Progenitor cell of endocrine pancreas (in vitro differentiated cells): ENCODE data around the gene KLF3. TPM values are rescaled to one million over a fixed set of nuclear protein-coding genes. Genes with fewer than 3 reads are reported as not detected.
A peak's percentile ranks its signal among the peaks of the same experiment; 100 is the strongest.

ENCODE experiments used
- DNase-seq: peaks from one replicate; pipeline ENCODE4 v3.0.0; 2021; ENCODE audit warnings: low spot score; ENCODE audit not compliant: unreplicated experiment
- H3K27ac Mint-ChIP-seq: 2 replicates; pipeline ENCODE4 v1.8.0; 2021; ENCODE audit warnings: mild to moderate bottlenecking, moderate library complexity, mixed read lengths
- H3K27me3 Mint-ChIP-seq: 2 replicates; pipeline ENCODE4 v1.8.0; 2021; ENCODE audit warnings: mixed read lengths
- H3K36me3 Mint-ChIP-seq: 2 replicates; pipeline ENCODE4 v1.8.0; 2022; ENCODE audit warnings: mixed read lengths; ENCODE audit not compliant: insufficient read depth
- H3K4me1 Mint-ChIP-seq: 2 replicates; pipeline ENCODE4 v1.8.0; 2021; ENCODE audit warnings: low read depth, mixed read lengths
- H3K4me3 Mint-ChIP-seq: 2 replicates; pipeline ENCODE4 v1.8.0; 2021; ENCODE audit warnings: low read depth, mild to moderate bottlenecking, moderate library complexity, mixed read lengths
- H3K9me3 Mint-ChIP-seq: 2 replicates; pipeline ENCODE4 v1.8.0; 2021; ENCODE audit warnings: low read depth, mixed read lengths
- total RNA-seq: library from RNA; stranded (reverse); gene quantifications from 2 replicates; pipeline ENCODE4 v1.2.1, GENCODE V29; 2021
- TF ChIP-seq, protein P1 (sequence below): fragments of 200-600 bp; sonication (generic); IDR thresholded peaks from one replicate; pipeline ENCODE4 v1.5.0; 2021; ENCODE audit warnings: antibody characterized with exemption, mild to moderate bottlenecking; ENCODE audit not compliant: unreplicated experiment

Gene KLF3
- total RNA-seq, 1 donor from 2014 or later: 97.1 TPM

DNA sequence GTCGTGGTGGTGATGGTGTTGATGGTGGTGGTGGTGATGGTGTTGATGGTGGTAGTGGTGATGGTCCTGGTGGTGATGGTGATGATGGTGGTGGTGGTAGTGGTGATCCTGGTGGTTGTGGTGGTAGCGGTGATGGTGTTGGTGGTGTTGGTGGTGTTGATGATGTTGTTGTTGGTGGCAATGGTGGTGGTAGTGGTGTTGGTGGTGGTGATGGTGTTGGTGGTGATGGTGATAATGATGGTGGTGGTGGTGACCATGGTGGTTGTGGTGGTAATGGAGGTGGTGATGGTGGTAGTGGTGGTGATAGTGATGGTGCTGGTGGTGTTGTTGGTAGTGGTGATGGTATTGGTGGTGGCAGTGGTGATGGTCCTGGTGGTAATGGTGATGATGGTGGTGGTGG is 69.7 kb downstream of the KLF3 start:
- Mint-ChIP-seq H3K36me3 (no peaks in the 10 kb centered on the region), H3K4me3 (no peak overlapping the region)

DNA sequence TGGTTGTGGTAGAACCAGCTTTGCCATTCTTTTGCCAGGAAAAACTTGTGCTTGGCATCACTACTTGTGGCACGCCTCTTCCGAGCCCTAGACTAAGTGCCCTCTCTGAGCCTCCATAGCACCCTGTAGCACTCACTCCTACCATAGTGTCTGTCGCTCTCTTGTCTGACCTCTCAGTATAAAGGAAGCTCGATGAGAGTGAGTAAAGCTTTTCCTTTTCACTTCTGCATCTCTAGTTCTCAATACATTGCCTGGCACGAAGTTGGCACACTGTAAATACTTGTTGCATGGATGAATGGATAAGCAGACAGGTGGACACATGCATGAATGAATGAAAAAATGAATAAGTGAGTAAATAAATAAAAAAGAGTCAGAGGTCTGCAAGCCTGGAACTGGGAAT is 70.4 kb downstream of the KLF3 start:
- DNase-seq: no peak

More for the DNA sequence above, 69.7 kb downstream of the KLF3 start:
- H3K27me3 Mint-ChIP-seq: no peaks in the 10 kb centered on the region
- TF ChIP-seq, protein P1, sequence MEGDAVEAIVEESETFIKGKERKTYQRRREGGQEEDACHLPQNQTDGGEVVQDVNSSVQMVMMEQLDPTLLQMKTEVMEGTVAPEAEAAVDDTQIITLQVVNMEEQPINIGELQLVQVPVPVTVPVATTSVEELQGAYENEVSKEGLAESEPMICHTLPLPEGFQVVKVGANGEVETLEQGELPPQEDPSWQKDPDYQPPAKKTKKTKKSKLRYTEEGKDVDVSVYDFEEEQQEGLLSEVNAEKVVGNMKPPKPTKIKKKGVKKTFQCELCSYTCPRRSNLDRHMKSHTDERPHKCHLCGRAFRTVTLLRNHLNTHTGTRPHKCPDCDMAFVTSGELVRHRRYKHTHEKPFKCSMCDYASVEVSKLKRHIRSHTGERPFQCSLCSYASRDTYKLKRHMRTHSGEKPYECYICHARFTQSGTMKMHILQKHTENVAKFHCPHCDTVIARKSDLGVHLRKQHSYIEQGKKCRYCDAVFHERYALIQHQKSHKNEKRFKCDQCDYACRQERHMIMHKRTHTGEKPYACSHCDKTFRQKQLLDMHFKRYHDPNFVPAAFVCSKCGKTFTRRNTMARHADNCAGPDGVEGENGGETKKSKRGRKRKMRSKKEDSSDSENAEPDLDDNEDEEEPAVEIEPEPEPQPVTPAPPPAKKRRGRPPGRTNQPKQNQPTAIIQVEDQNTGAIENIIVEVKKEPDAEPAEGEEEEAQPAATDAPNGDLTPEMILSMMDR: no peak
- H3K9me3 Mint-ChIP-seq: peaks cover 7% of the 10 kb centered on the region
- peaks cover 11% of the 10 kb centered on the region for H3K4me1 Mint-ChIP-seq
- DNase-seq: no peak
- peak overlapping the region; percentile 69 for H3K27ac Mint-ChIP-seq

DNA sequence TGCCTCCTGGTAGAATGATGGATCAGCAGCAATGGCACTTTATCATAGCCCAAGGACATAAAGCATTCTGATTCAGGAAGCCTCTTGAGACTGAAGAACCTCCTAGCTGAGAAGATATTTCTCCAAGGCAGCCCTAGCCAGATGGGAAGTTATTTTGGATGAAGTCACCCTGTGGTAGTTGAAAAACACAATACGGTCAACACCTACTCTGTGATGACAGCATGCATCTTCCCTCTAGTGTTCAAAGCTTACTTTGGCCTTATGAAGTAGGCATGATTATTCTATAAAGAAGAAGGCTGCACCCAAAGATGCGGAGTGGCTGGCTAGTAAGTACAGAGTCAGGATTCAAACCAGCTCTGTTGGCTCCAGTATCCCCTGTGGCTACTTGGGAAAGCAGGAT is 70.9 kb downstream of the KLF3 start:
- H3K4me1 Mint-ChIP-seq: peaks cover 5% of the 10 kb centered on the region
- no peak for DNase-seq

More for the DNA sequence above, 70.4 kb downstream of the KLF3 start:
- Mint-ChIP-seq H3K4me1 (peaks cover 5% of the 10 kb centered on the region), H3K27me3 (no peaks in the 10 kb centered on the region), H3K9me3 (peaks cover 7% of the 10 kb centered on the region), H3K4me3 (no peak overlapping the region), H3K36me3 (no peaks in the 10 kb centered on the region), H3K27ac (no peak overlapping the region)
- TF ChIP-seq, protein P1: no peak

DNA sequence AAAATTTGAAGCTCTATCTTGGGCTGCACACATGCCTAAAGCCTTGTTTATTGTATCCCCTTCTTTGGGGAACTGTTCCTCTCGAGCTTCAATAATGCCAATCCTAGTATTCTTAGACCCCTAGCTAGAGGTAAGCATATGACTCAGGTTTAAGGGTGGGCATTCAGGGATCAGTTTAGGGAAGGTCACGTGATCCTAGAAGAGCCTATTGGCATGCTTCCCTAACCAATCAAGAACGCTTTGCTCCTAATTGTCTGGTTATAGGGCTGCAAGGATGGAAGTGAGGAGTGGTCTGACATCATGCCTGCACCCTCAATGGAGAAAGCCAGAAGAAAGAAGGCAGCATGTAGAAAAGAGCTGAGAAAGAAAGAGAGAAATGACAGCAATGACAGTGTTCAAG is 71.9 kb downstream of the KLF3 start:
- no peaks in the 10 kb centered on the region for H3K27me3 Mint-ChIP-seq
- TF ChIP-seq, protein P1: no peak
- H3K9me3 Mint-ChIP-seq: peaks cover 7% of the 10 kb centered on the region
- H3K27ac Mint-ChIP-seq: no peak overlapping the region
- no peaks in the 10 kb centered on the region for H3K36me3 Mint-ChIP-seq
- no peak for DNase-seq
- peaks cover 2% of the 10 kb centered on the region for H3K4me1 Mint-ChIP-seq
- H3K4me3 Mint-ChIP-seq: no peak overlapping the region

More for the DNA sequence above, 70.9 kb downstream of the KLF3 start:
- Mint-ChIP-seq H3K9me3 (peaks cover 7% of the 10 kb centered on the region), H3K27me3 (no peaks in the 10 kb centered on the region), H3K4me3 (no peak overlapping the region), H3K27ac (no peak overlapping the region), H3K36me3 (no peaks in the 10 kb centered on the region)
- TF ChIP-seq, protein P1: no peak

DNA sequence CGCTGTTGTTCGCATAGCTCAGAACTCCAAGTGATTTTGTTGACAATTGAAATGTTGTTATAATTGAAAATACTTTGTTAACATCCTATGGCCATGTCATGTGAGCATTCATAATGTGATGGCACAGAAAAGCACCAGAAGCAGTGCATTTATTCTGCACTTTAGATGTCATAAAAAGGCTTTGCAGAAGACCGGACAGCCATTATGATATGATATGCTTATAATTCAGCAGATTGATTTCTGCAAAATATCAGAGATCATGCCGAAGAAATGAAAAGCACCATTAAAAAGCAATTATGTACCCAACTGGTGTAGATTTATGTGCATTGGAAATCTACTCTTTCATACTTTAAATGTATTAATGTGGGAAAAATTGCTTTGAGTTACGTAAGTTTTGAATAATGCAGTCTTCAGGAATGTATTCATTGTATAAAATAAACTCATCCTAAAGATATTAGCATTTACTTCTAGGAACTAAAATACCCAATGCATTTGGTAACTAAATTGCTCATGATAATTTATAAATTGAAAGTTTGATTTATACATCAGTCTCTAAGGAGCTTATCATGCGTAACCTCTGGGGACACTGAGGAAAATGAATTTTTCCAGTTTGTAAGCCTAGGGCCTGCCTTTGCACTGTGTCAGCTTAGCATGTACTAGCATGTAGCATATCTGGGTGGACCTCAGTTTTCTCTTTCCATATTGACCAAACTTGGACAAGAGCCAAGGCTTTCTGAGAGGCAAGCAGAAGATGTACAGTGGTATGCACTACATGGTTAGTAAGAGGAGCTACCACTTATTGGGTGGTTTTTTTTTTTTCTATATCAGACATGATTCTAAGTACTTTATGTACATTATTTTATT is 75.2 kb downstream of the KLF3 start:
- Mint-ChIP-seq H3K4me1 (no peaks in the 10 kb centered on the region), H3K9me3 (no peaks in the 10 kb centered on the region), H3K27ac (no peak overlapping the region), H3K27me3 (no peaks in the 10 kb centered on the region), H3K4me3 (no peak overlapping the region), H3K36me3 (no peaks in the 10 kb centered on the region)
- TF ChIP-seq, protein P1: no peak
- no peak for DNase-seq
